OCI-LY7 (cell line): ENCODE data around the gene TNS1. TPM values are rescaled to one million over a fixed set of nuclear protein-coding genes. Genes with fewer than 3 reads are reported as not detected.

ENCODE experiments used
- BruUV-seq: library from RNA; stranded (reverse); fragments of 400-500 nt; replicated peaks from 2 replicates; lab custom pipeline; 2021; lab: Mats Ljungman, UMichigan
- CTCF ChIA-PET: fragments of 300-600 bp; sonication (Branson Sonifier 250); formaldehyde crosslinking; loops from one replicate; lab custom pipeline; 2022; ENCODE audit warnings: antibody characterized with exemption; ENCODE audit not compliant: unreplicated experiment; lab: Charles Lee
- POLR2A ChIA-PET: fragments of 300-600 bp; sonication (Branson Sonifier 250); formaldehyde crosslinking; loops from one replicate; lab custom pipeline; 2022; ENCODE audit warnings: antibody characterized with exemption; lab: Charles Lee
- DNase-seq: peaks from one replicate; pipeline ENCODE4 v3.0.0-alpha.2; 2015; ENCODE audit warnings: low spot score
- H2AFZ ChIP-seq: fragments of 200-600 bp; sonication (generic), shearing (Covaris generic); 2 replicates; pipeline ENCODE4 v1.6.1; 2014; ENCODE audit warnings: mild to moderate bottlenecking, antibody characterized with exemption, low read length, moderate library complexity
- H3K27ac ChIP-seq: fragments of 200-600 bp; sonication (generic); 2 replicates; pipeline ENCODE4 v1.5.1; 2014; ENCODE audit warnings: mixed run types, low read depth, mild to moderate bottlenecking, moderate library complexity, low read length, inconsistent platforms; ENCODE audit not compliant: poor library complexity, severe bottlenecking
- H3K36me3 ChIP-seq: fragments of 200-600 bp; sonication (generic); 2 replicates; pipeline ENCODE4 v1.6.1; 2014; ENCODE audit warnings: mild to moderate bottlenecking, antibody characterized with exemption, low read length, moderate library complexity, mixed read lengths; ENCODE audit not compliant: insufficient read depth
- H3K4me1 ChIP-seq: fragments of 200-600 bp; sonication (generic); 2 replicates; pipeline ENCODE4 v1.5.1; 2014; ENCODE audit warnings: mild to moderate bottlenecking, low read length; ENCODE audit not compliant: insufficient read depth, poor library complexity, severe bottlenecking
- H3K4me2 ChIP-seq: fragments of 200-600 bp; sonication (generic); 2 replicates; pipeline ENCODE4 v1.6.1; 2014; ENCODE audit warnings: mild to moderate bottlenecking, low read length
- H3K4me3 ChIP-seq: fragments of 200-600 bp; sonication (generic); 2 replicates; pipeline ENCODE4 v1.5.1; 2014; ENCODE audit warnings: mild to moderate bottlenecking, low read depth, low read length; ENCODE audit not compliant: poor library complexity, severe bottlenecking
- H3K79me2 ChIP-seq: fragments of 200-600 bp; sonication (generic); 2 replicates; pipeline ENCODE4 v1.6.1; 2016; ENCODE audit warnings: low read depth, mild to moderate bottlenecking, low read length, moderate library complexity, mixed read lengths; ENCODE audit not compliant: insufficient read depth
- H3K9me2 ChIP-seq: fragments of 200-600 bp; sonication (generic); 2 replicates; pipeline ENCODE4 v1.6.1; 2016; ENCODE audit warnings: mild to moderate bottlenecking, low read length, mixed read lengths; ENCODE audit not compliant: insufficient read depth
- H3K9me3 ChIP-seq: fragments of 200-600 bp; sonication (generic); 2 replicates; pipeline ENCODE4 v1.6.1; 2014; ENCODE audit warnings: mild to moderate bottlenecking, mixed run types, low read length, mixed read lengths
- H4K20me1 ChIP-seq: fragments of 200-600 bp; sonication (generic); 2 replicates; pipeline ENCODE4 v1.6.1; 2014; ENCODE audit warnings: mild to moderate bottlenecking, antibody characterized with exemption, low read length, moderate library complexity, mixed read lengths; ENCODE audit not compliant: insufficient read depth
- CTCF ChIP-seq: fragments of 200-600 bp; sonication (generic); conservative IDR thresholded peaks from 2 replicates; pipeline ENCODE4 v1.5.1; 2014; ENCODE audit warnings: mild to moderate bottlenecking, antibody characterized with exemption, low read length, moderate library complexity, mixed read lengths
- EZH2phosphoT487 ChIP-seq: fragments of 200-600 bp; sonication (generic); IDR thresholded peaks from 2 replicates; pipeline ENCODE4 v1.6.1; 2018; ENCODE audit warnings: low read depth, borderline replicate concordance, mild to moderate bottlenecking, mixed run types, antibody characterized with exemption, low read length, moderate library complexity, mixed read lengths
- intact Hi-C: fragments of 100-400 bp; cut with micrococcal nuclease; formaldehyde crosslinking; loops from one replicate; pipeline ENCODE4 v1.10.0; 2022; ENCODE audit not compliant: unreplicated experiment
- total RNA-seq, 2 experiments: library from RNA; depleted of rRNA in 1 of 2; stranded (reverse); fragments of >200 nt in 1 of 2; shearing (Covaris generic) in 1 of 2; gene quantifications; 2 replicates each; pipeline ENCODE4 v1.2.3, GENCODE V29; 2014 to 2022

TNS1 gene
- total RNA-seq, 2 experiments from 2014 or later = not detected

GRCh38 chr2:217823626-217824025, 179.2 kb downstream of the TNS1 start:
- ChIA-PET POLR2A (no interaction called here), CTCF (no interaction called here)
- BruUV-seq = no TSS peak
- intact Hi-C loops = no loop called here
- Histone ChIP-seq H3K79me2 (no peaks in the 10 kb centered on the region), H3K9me3 (no peaks in the 10 kb centered on the region), H3K4me3 (no peak overlapping the region), H2AFZ (no peak overlapping the region), H3K4me2 (no peak overlapping the region), H3K9me2 (no peaks in the 10 kb centered on the region), H3K4me1 (no peaks in the 10 kb centered on the region), H4K20me1 (no peaks in the 10 kb centered on the region), H3K36me3 (no peaks in the 10 kb centered on the region), H3K27ac (no peak overlapping the region)
- no peak for TF ChIP-seq CTCF
- TF ChIP-seq EZH2phosphoT487 = no peak
- no peak for DNase-seq

GRCh38 chr2:217822296-217823252, 180.2 kb downstream of the TNS1 start:
- no peak for TF ChIP-seq EZH2phosphoT487
- no peak for TF ChIP-seq CTCF
- ChIA-PET CTCF (no interaction called here), POLR2A (no interaction called here)
- H3K27ac ChIP-seq = no peak overlapping the region
- no peaks in the 10 kb centered on the region for H3K9me2 ChIP-seq
- H4K20me1 ChIP-seq = no peaks in the 10 kb centered on the region
- H3K4me1 ChIP-seq = no peaks in the 10 kb centered on the region
- no peaks in the 10 kb centered on the region for H3K9me3 ChIP-seq
- no peaks in the 10 kb centered on the region for H3K36me3 ChIP-seq
- no TSS peak for BruUV-seq
- no peaks in the 10 kb centered on the region for H3K79me2 ChIP-seq
- H3K4me2 ChIP-seq = no peak overlapping the region
- intact Hi-C loops = no loop called here
- no peak overlapping the region for H3K4me3 ChIP-seq
- H2AFZ ChIP-seq = no peak overlapping the region
- no peak for DNase-seq
